ENCODE measurements around the gene TPD52L1.
"Not testable (repeated sequence)": the region's sequence is repeated elsewhere in the genome, so short reads cannot be mapped to it uniquely, and the experiment has no call there.

Gene TPD52L1

DNA sequence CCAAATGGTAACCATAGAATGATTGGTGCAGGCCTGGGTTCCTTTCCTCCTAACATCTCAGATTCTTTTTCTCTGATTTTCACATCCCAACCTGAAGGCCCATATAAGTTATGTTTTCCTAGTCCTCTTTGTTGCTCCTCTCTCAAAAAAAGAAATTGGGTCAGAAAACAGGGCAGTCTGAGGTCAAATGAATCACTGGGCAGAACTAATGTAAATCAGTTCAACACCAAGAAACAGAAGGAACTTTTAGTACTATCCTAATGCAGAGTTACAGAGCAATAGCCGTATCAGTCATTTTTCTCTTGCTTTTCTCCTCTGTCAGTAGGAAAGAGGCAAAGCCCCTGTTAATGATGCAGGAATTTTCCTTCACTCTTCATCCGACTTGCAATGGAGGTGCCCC lies 11.0 kb upstream of the TPD52L1 start:
- no peak for DNase-seq

DNA sequence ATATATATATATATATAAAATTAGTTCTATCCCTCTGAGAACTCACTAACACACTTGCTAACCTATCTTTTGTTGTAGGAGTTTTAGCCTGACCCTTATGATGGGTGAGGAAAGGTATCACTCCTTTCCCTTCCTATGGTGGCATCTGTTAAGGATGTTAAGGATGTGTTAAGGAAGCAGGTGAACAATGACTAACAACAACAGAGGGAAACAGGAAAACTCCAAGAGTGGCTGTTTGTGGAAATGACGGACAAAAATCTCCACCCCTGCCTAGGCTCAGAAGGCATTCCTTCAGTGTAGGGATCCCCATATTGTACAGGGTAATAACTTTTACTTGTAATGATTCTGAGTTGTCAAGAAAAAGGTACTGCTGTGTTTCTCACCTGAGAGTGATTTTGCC lies 8.8 kb upstream of the TPD52L1 start:
- DNase-seq = no peak

DNA sequence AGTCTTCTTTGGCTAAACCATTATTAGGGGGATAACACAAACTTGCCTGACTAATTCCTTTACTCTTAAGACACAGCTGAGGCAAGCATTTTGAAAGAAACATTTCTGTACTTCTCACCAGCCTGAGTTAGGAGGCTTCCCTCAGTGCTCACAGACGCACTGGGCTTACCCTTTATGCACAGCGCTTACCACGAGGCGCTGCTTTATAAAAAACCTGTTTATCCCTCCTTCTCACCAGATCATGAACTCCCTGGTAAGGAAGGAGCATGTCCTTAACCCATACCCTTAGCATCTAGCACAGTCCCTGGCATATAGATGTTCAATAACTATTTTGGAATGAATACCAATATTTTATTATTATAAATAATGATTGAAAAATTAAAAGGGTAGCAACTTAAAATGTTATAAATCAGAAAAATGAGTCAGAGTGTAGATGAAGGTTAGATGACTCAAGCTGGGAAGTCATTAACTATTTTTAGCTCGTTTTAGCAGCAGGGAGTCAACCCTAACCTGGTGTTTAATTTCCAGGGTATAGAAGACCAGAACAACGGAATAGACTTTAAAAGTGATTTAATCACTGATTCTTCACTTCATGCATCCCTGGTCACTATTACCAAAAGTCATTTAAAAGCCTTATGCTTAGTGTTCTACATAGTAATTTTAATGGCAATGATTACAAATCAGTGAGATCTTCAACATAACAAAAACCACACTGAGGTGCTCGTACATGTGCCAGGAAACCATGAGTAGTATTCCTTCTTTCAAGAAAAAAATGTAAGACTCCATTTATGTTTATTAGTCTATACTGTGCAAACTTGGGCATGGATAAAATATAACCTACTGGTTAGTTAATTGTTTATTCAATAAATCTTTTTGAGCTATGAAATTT lies 4.1 kb upstream of the TPD52L1 start:
- no peak for DNase-seq

DNA sequence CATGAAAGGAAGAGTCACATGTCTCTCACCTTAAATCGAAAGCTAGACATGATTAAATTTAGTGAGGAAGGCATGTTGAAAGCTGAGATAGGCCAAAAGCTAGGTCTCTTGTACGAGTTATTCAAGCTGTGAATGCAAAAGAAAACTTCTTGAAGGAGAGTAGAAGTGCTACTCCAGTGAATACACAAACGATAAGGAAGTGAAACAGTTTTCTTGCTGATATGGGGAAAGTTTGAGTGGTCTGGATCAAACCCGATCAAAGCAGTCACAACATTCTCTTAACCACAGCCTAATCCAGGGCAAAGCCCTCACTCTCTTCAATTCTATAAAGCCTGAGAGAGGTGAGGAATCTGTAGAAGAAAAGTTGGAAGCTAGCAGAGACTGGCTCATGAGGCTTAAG lies 1.9 kb upstream of the TPD52L1 start:
- peak in 1 of 4 experiments; percentile 19 for DNase-seq

DNA sequence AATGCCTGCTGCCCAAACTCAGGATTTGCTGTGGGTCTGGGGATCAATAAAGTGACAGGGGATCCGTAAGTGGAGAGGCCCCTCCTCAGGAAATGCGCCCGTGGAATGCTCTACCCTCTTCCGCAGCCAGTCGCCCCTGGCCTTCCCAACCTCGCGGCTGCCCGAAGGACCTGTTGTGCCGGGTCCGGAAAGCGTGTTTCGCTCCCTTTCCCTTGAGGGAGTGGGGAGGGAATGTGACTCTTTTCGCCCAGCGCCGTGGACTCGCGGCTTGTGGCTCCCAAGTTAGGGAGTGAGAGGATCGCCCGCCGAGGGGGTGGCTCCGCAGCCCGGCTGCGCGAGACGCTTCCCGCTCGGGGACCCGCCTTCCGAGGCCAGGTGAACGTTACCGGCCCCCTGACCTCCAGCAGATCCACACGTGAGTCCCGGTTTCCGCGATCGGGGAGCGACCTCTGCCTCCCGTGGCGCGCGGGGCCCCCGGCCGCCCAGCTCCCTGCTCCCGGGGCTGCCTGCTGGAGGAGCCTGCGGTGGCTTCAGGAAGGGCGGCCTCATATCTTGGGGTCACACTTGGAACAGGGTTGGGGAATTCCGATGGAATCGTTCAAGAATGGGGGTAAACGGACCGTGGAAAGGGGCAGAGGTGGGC lies 666 bp downstream of the TPD52L1 start:
- peak in 3 of 4 experiments; percentile 11 to 33 (median 24) for DNase-seq

DNA sequence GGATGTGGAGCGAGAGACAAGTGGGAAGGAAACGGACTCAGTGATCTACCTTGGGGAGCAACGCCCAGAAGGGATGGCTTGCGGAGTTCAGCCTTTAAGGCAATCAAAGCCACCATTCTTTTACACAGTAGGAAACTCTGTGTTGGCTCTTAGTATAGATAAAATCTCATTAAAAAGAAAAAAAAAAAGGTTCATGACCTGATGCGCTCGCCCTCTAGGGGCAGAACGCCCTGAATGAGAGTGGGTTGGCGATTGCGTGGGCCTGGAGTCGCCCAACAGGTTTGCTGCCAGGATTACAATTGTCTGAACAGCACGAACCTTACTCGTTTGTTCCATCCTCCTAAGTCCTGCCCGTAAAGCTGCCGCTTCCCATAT lies 1.2 kb downstream of the TPD52L1 start:
- peak in 2 of 4 experiments; percentile 26 to 34 for DNase-seq

DNA sequence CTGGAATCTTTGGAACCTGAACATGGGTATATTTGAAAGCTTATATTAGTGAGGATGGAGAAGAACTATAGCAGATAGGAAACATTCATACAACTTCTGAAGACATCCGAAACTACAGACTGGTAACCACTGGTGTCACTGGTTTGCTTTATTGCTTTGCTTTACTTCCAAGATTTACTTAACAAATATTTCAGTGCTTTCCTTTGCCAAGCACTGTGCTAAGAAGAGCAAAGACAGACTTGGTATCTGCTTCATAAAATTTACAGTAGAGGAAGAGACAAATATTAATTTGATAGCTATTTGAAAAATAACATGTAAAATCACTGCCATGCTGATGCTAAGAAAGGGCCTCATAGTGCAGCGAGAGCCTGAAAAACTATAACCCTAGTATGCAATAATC lies 1.8 kb downstream of the TPD52L1 start:
- no peak for DNase-seq

DNA sequence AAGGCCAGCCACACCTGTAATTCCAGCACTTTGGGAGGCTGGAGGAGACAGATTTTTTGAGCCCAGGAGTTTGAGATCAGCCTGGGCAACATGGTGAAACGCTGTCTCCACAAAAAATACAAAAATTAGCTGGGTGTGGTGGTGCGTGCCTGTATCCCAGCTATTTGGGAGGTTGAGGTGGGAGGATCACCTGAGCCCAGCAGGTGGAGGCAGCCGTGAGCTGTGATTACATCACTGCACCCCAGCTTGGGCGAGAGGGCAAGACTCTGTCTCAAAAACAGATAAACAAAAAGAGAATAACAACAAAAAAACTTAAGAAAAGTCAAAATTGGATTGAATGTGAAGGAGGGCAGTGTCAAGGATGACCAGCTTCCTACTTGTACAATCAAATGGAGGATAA lies 2.9 kb downstream of the TPD52L1 start:
- no peak for DNase-seq

DNA sequence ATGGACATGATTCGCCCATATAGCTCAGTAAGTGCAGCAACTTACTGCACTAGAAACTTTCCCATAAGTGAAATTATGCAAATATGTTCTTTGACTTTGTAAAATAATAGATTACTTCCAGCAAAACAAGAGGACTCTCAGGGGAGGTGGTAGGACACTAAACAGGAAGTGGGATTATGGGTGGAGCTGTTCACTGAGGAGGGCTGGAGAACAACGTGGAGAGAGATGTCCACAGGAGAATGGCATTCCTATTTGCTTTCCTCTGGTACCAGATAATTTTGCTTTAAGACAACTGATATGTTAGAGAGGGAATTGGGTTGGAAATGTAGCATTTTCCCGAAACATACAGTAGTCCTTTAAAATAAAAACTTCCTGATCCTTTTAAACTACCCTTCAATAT lies 3.7 kb downstream of the TPD52L1 start:
- no peak for DNase-seq

DNA sequence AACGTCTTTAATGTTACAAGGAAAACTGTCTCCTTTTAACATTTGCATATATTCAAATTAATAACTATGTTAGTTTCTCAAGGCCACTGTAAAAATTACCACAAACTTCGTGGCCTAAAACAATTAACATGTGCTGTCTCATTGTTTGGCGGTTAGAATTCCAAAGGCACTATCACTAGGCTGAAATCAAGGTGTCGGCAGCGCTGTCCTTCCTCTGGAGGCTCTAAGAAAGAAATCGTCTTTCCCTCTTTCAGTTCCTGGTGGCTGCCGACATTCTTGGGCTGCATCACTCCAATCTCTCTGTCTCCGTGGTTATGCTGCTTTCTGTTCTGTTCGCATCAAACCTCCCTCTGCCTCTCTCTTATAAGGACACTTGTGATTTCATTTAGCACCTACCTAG lies 4.2 kb downstream of the TPD52L1 start:
- no peak for DNase-seq

DNA sequence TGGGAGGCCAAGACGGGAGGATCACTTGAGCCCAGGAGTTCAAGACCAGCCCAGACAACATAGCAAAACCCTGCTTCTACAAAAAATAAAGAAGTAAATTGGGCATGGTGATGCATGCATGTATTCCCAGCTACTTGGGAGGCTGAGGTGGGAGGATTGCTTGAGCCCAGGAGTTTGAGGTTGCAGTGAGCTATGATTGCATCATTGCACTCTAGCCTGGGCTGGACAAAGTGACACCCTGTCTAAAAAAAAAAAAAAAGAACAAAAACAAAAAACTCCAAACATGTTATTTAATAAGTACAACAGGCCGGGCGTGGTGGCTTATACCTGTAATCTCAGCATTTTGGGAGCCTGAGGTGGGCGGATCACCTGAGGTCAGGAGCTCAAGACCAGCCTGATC lies 9.8 kb downstream of the TPD52L1 start:
- DNase-seq = not testable (repeated sequence)

DNA sequence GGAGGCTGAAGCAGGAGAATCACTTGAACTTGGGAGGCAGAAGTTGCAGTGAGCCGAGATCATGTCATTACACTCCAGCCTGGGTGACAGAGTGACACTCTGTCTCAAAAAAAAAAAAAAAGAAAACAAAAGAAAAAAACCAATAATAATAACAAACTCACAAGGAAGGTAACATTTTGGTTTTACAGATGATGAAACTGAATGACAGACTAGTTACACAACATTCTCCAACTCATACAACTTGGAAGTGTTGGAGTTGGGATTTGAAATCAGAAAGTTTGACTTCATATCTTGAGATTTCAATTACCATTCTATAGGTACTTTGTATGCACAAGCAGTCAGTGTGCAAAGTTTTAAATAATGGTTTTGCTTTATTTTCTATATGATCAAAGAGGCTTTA lies 10.2 kb downstream of the TPD52L1 start:
- DNase-seq = no peak

DNA sequence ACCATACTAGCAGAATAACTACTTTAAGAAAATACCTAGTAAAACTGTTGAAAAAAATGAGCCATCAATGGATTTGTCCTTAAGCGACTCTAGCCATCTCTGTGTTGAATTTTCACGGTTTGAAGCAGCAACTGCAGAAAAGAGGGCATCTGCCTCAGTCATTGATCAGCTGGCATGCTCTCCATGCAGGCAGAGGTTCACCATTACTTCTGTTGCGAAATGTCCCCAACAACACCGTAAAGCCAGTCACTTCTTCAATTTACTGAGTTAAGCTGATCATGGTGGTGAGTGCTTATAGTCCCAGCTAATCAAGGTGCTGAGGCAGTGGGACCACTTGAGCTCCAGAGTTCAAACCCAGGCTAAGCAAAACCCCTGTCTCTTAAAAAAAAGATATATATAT lies 11.1 kb downstream of the TPD52L1 start:
- peak in 2 of 4 experiments; percentile 8 to 12 for DNase-seq

DNA sequence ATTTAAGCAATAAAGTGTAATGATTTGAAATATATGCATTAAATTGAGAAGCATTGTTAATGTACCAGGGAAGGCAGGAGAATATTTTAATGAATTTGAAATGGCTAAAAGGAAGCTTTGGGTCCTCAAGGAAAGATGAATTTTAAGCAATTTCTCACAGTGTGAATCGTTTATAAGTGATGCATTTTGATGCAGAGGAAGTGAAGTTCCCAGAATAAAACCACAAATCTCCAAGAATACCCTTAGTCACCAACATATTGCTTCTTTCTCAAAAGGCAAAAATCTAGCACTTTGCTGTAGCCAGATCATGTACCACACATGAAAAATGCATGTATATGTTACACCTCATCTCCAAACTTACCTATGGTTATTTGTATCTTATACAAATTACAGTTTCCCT lies 11.7 kb downstream of the TPD52L1 start:
- peak in 2 of 4 experiments; percentile 6 to 7 for DNase-seq

DNA sequence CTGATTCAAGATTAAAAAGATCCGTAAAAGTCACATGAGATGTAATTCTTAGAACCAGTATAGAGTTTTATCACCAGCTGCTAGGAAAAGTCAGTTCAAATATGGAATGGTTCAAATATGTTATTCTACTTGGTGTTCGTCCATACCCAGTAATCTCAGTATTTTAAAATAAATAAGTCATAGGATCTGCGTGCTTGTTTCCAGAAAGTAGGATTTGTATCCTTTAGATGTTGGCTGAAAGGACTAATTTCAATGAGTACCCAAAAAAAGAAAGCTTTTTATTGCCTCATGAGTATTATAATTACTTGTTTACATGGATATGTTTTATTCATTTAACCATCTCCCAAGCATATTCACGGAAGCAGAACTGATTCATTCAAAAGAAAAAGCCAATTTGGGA lies 12.2 kb downstream of the TPD52L1 start:
- DNase-seq = no peak

DNA sequence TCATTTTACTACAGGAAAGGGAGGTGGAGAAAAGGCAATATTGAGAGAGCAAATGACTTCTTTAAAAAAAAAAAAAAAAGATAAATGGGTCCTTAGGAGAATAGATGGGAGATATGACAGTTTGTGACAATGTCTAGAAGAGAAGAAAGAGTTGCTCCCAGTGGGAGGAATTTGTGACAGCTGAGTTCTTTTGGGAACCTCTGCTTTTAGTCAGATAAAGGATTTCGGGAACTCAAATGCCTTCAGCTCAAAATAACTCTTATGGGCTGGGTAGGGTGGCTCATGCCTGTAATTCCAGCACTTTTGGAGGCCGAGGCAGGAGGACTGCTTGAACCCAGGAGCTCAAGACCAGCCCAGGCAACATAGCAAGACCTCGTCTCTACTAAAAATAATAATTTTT lies 13.1 kb downstream of the TPD52L1 start:
- no peak for DNase-seq

DNA sequence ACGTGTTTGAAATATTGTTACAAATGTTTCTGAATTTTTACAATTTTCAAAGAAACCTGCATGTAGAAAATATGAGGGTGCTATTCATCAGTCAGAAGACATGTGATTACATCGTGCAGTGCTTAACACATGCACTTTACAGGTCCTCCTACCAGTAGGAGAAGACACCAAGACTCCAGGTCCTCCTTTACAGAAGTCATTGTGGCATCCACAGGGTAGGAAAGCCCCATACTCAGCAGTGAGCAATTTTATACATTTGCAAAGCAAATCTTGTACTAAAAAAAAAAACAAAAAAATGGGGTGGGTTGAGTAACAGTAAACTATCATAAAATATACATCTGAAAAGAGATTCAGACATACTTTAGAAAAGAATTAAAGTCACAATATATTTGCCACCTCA lies 14.0 kb downstream of the TPD52L1 start:
- no peak for DNase-seq

DNA sequence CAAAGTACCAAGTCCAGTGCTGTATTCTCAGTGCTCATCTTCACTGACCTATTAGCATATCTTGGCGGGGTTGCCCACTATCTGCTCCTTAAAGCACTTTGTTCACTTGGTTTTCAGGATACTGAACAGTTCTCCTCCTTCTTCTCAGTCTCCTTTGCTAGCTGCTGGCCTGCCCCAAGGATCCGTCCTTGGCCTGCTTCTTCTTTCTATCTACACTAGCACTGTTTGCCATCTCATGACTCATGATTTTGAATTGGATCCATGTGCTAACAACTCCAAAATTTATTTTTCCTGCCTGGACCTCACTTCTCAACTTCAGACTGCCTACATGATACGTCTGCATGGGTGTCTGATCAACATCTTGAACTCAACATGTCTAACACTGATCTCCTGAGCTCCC lies 15.5 kb downstream of the TPD52L1 start:
- no peak for DNase-seq

DNA sequence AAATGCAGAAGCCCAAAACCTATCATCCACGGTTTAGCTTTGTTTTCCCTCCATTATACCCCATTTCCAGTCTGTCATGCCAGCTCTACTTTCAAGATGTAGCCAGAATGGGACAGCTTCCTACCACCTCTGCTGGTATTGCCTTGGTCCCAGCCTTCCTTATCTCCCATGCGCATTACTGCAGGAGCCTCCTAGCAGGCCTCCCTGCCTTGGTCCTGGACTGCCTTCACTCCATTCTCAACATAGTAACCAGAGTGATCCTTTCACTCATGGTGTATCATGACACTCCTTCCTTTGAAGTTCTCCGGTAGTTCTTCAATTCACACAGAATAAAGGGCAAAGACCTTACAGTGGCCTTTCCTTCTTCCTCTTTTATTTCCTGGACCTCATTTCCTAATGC lies 15.9 kb downstream of the TPD52L1 start:
- peak in 2 of 4 experiments; percentile 37 to 44 for DNase-seq

DNA sequence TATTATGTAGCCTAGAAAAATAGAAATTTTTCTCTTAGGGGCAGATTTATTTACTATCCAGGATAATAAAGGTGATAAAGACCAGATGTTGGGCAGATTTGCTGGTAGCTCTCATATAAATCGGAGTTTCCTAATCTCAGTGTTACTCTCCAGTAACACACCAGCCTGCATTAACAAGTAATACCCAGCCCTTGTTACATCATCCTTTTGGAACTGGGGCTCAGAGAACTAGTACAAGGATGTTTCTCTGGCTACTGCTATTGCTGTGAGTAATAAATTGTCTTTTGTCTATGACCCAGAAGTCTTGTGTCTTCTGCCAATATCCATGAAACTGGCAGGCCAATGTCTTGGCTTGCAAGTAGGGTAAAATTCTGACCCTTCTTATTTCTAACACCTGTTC lies 16.8 kb downstream of the TPD52L1 start:
- DNase-seq = no peak

DNA sequence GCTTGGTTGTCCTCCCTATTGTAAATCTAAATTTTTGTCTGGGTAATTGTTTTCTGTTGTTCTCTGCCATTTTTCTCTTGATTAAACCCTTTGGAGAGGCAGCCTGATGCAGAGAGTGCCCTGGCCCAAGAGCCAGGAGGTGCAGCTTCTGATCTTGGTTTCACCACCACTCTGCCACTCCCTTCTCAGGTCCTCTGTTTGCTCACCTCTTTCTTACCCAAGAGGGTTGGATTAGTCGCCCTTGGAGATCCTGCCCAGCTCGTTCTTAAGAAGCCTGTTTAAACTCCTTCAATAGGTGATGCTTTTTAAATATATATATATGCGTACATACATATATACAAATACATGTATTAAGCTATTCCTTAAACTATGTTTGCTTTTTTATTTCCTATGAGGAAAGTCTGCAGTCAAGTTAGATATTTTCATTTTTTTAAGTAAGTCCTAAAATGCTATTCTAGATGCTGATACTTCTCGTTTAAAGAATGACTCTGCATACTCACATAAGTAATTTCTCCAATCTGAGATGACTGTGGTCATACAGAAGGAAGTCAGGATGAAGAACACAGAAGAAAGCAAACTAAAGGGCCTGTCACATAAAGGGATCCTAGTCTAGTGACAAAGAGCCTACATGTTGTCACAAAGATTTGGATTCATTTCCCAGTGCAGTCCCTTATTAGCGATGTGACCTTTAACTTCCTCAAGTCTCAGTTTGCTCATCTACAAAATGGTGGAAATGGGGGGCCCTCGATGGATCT lies 19.9 kb downstream of the TPD52L1 start:
- DNase-seq = peak in 3 of 4 experiments; percentile 23 to 62 (median 61)

DNA sequence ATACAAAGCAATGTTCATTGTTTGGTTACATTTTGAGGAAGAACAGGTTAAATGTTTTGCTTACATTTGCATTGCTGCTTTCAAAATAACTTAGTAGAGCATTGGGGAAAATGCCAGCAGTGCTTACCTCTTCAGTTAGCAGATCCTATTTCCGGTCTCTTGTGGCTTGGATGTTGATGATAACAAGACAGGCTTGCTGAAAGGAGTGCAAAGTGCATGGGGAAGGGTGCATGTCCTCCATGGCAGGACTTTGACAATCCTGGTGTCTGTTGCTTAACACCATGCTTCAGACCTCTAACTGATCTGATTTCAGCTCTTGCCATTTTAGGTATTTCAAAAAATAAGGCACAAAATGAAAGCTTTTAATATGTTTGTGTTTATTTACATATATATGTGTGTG lies 21.1 kb downstream of the TPD52L1 start:
- no peak for DNase-seq

DNA sequence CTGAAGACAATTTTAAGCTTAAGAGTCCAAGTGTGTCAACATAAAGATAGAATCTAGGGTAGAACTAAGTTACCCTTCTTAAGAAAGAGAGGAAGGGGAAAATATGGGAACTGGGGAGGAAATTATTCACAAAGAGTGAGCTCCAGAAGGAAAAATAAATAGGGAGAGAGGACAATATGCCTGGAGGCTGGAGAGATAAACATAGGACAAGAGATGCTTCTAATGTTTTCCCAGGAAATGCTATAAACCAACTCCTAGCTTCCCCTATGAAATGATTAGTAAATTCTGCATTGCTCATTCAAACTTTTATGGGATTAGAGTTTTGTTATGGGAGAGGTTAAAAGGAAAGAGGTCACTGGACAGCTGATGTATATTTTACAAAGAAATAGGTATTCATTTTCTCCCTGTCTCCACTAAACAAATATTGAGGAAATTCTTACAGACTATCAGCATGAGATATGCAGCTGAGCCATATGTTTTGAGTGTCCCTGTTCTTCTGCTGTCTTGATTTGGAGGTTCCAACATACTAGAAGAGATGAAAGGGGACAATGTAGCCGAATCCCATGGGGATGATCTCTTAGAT lies 22.0 kb downstream of the TPD52L1 start:
- DNase-seq = no peak

Data from suppressor macrophage (primary cell).